HCT116 (cell line): Measurements from ENCODE around the gene TEX19. TPM values are rescaled to one million over a fixed set of nuclear protein-coding genes. Genes with fewer than 3 reads are reported as not detected.

Experiments
- ATAC-seq: fragments of 200-7000 bp; cut with Tn5 transposase; 2 replicates; pipeline ENCODE4 v1.9.1; 2020; ENCODE audit warnings: mild to moderate bottlenecking, moderate library complexity
- BruUV-seq: library from RNA; stranded (reverse); fragments of 400-500 nt; replicated peaks from 2 replicates; lab custom pipeline; 2021; lab: Mats Ljungman, UMichigan
- CTCF ChIA-PET: fragments of 300-600 bp; sonication (Branson Sonifier 250); formaldehyde crosslinking; loops from one replicate; lab custom pipeline; 2021; ENCODE audit warnings: antibody characterized with exemption; lab: Charles Lee
- POLR2A ChIA-PET: fragments of 300-600, 350-600 bp; sonication (Branson Sonifier 250); formaldehyde crosslinking; loops from one replicate; lab custom pipeline; 2021; ENCODE audit warnings: antibody characterized with exemption; lab: Charles Lee
- RAD21 ChIA-PET, 2 experiments: fragments of 300-600 bp; sonication (Branson Sonifier 250); formaldehyde crosslinking; loops; one replicate each; lab custom pipeline; 2023; ENCODE audit warnings: low total read pairs in 2 of 2; ENCODE audit not compliant: uncharacterized antibody in 2 of 2, unreplicated experiment in 2 of 2, low non-redundant PET in 1 of 2; lab: Charles Lee
- DNase-seq: peaks from one replicate; pipeline ENCODE4 v3.0.0-alpha.2; 2010; ENCODE audit warnings: low read depth, low spot score
- H2AFZ ChIP-seq: fragments of 200-600 bp; shearing (Covaris generic), sonication (generic); 2 replicates; pipeline ENCODE4 v1.6.1; 2017; ENCODE audit warnings: low read depth, mixed run types, mixed read lengths, antibody characterized with exemption, low read length; ENCODE audit not compliant: poor library complexity, severe bottlenecking
- H3K27ac ChIP-seq: 2 replicates; pipeline ENCODE4 v1.5.1; 2012; ENCODE audit warnings: low read depth, low read length
- H3K27me3 ChIP-seq: fragments of 200-600 bp; sonication (generic); 2 replicates; pipeline ENCODE4 v1.6.1; 2016; ENCODE audit warnings: mixed run types, low read length, mixed read lengths; ENCODE audit not compliant: insufficient read depth
- H3K36me3 ChIP-seq, 2 experiments: fragments of 200-500 bp in 1 of 2; fragments of 200-600 bp in 1 of 2; sonication (Bioruptor generic) in 1 of 2; sonication (generic) in 1 of 2; 2 replicates each; pipeline versions ENCODE4 v1.5.1 to v1.6.1; 2014 to 2016; ENCODE audit warnings: low read length in 2 of 2, inconsistent platforms in 1 of 2, mixed read lengths in 1 of 2, mixed run types in 1 of 2; ENCODE audit not compliant: insufficient read depth in 2 of 2, control insufficient read depth in 1 of 2
- H3K4me1 ChIP-seq, 2 experiments: fragments of 200-600 bp in 1 of 2; sonication (generic) in 1 of 2; 2 replicates each; pipeline versions ENCODE4 v1.5.1 to v1.6.1; 2012 to 2017; ENCODE audit warnings: low read length in 2 of 2, inconsistent platforms in 1 of 2, mild to moderate bottlenecking in 1 of 2, mixed read lengths in 1 of 2, mixed run types in 1 of 2, moderate library complexity in 1 of 2; ENCODE audit not compliant: insufficient read depth in 2 of 2, control insufficient read depth in 1 of 2
- H3K4me2 ChIP-seq: fragments of 200-600 bp; sonication (generic); 2 replicates; pipeline ENCODE4 v1.6.1; 2017; ENCODE audit warnings: mixed run types, low read length, mixed read lengths
- H3K4me3 ChIP-seq, 2 experiments: fragments of 200-600 bp in 1 of 2; sonication (generic) in 1 of 2; replicated peaks in 1 of 2; 2 replicates each; pipeline ENCODE4 v1.5.1; 2011 to 2016; ENCODE audit warnings: low read length in 2 of 2, control low read depth in 1 of 2, low read depth in 1 of 2, mild to moderate bottlenecking in 1 of 2, mixed read lengths in 1 of 2, mixed run types in 1 of 2
- H3K79me2 ChIP-seq: fragments of 200-600 bp; sonication (generic); 2 replicates; pipeline ENCODE4 v1.6.1; 2017; ENCODE audit warnings: mild to moderate bottlenecking, mixed run types, low read length, moderate library complexity, mixed read lengths; ENCODE audit not compliant: insufficient read depth
- H3K9ac ChIP-seq: fragments of 200-600 bp; sonication (generic); 2 replicates; pipeline ENCODE4 v1.6.1; 2016; ENCODE audit warnings: low read length, mixed read lengths
- H3K9me2 ChIP-seq: fragments of 200-600 bp; sonication (generic), shearing (Covaris generic); 2 replicates; pipeline ENCODE4 v1.6.1; 2017; ENCODE audit warnings: mixed run types, mild to moderate bottlenecking, moderate library complexity; ENCODE audit not compliant: insufficient read depth
- H3K9me3 ChIP-seq, 2 experiments: fragments of 200-500 bp in 1 of 2; fragments of 200-600 bp in 1 of 2; sonication (Bioruptor generic) in 1 of 2; sonication (generic) in 1 of 2; 2 replicates each; pipeline ENCODE4 v1.6.1; 2014 to 2017; ENCODE audit warnings: low read length in 2 of 2, mixed read lengths in 2 of 2, inconsistent platforms in 1 of 2, low read depth in 1 of 2, mild to moderate bottlenecking in 1 of 2, mixed run types in 1 of 2, moderate library complexity in 1 of 2; ENCODE audit not compliant: control insufficient read depth in 1 of 2, insufficient read depth in 1 of 2
- H4K20me1 ChIP-seq: fragments of 200-600 bp; sonication (generic), shearing (Covaris generic); 2 replicates; pipeline ENCODE4 v1.6.1; 2017; ENCODE audit warnings: mixed run types, mild to moderate bottlenecking, moderate library complexity; ENCODE audit not compliant: insufficient read depth
- CEBPB ChIP-seq: IDR thresholded peaks from 2 replicates; pipeline ENCODE4 v1.6.1; 2012; ENCODE audit warnings: low read depth
- EGR1 ChIP-seq: IDR thresholded peaks from 2 replicates; pipeline ENCODE4 v1.6.1; 2012; ENCODE audit warnings: low read depth
- ELF1 ChIP-seq: IDR thresholded peaks from 2 replicates; pipeline ENCODE4 v1.6.1; 2012; ENCODE audit warnings: low read depth, borderline replicate concordance
- EZH2 ChIP-seq: fragments of 200-600 bp; sonication (generic); IDR thresholded peaks from 2 replicates; pipeline ENCODE4 v1.6.1; 2017; ENCODE audit warnings: antibody characterized with exemption, mixed run types
- EZH2phosphoT487 ChIP-seq: fragments of 200-600 bp; IDR thresholded peaks from 2 replicates; pipeline ENCODE4 v1.6.1; 2018; ENCODE audit warnings: antibody characterized with exemption, borderline replicate concordance
- FOSL1 ChIP-seq: IDR thresholded peaks from 2 replicates; pipeline ENCODE4 v1.6.1; 2012; ENCODE audit warnings: low read depth
- JUND ChIP-seq: IDR thresholded peaks from 2 replicates; pipeline ENCODE4 v1.6.1; 2012
- RAD21 ChIP-seq: IDR thresholded peaks from 2 replicates; pipeline ENCODE4 v1.6.1; 2012; ENCODE audit warnings: low read depth, mild to moderate bottlenecking
- REST ChIP-seq: IDR thresholded peaks from 2 replicates; pipeline ENCODE4 v1.6.1; 2012; ENCODE audit warnings: low read depth
- SIN3A ChIP-seq: IDR thresholded peaks from 2 replicates; pipeline ENCODE4 v1.6.1; 2012; ENCODE audit warnings: low read depth
- SRF ChIP-seq: IDR thresholded peaks from 2 replicates; pipeline ENCODE4 v1.6.1; 2012; ENCODE audit warnings: low read depth
- TCF7L2 ChIP-seq: IDR thresholded peaks from 2 replicates; pipeline ENCODE4 v1.7.0; 2011; ENCODE audit warnings: borderline replicate concordance, inconsistent platforms; ENCODE audit not compliant: insufficient read depth, insufficient read length; ENCODE audit errors: extremely low read depth
- YY1 ChIP-seq: IDR thresholded peaks from 2 replicates; pipeline ENCODE4 v1.6.1; 2011; ENCODE audit warnings: low read length, low read depth, moderate library complexity, mild to moderate bottlenecking; ENCODE audit not compliant: insufficient replicate concordance; ENCODE audit errors: extremely low read depth
- ZFX ChIP-seq: fragments of 450-650 bp; IDR thresholded peaks from 2 replicates; pipeline ENCODE4 v1.6.1; 2017
- ZNF274 ChIP-seq: fragments of 200-500 bp; sonication (Bioruptor generic); IDR thresholded peaks from 2 replicates; pipeline ENCODE4 v1.6.1; 2014; ENCODE audit warnings: mild to moderate bottlenecking, low read depth, low read length, inconsistent platforms
- intact Hi-C: fragments of 100-400 bp; cut with micrococcal nuclease; formaldehyde crosslinking; loops from 2 replicates; pipeline ENCODE4 v1.10.0; 2022
- total RNA-seq: library from RNA; stranded (reverse); gene quantifications from one replicate; pipeline ENCODE4 v1.2.1, GENCODE V29; 2021; ENCODE audit not compliant: unreplicated experiment
- TF ChIP-seq, protein P1 (sequence below): IDR thresholded peaks from 2 replicates; pipeline ENCODE4 v1.6.1; 2012
- TF ChIP-seq, protein P2 (sequence below): IDR thresholded peaks from 2 replicates; pipeline ENCODE4 v1.6.1; 2012
- TF ChIP-seq, protein P3 (sequence below): IDR thresholded peaks from 2 replicates; pipeline ENCODE4 v1.6.1; 2011; ENCODE audit warnings: mild to moderate bottlenecking, low read length, moderate library complexity; ENCODE audit not compliant: insufficient replicate concordance; ENCODE audit errors: extremely low read depth

Gene TEX19
- total RNA-seq, 1 experiment from 2014 or later = 2.1 TPM

DNA sequence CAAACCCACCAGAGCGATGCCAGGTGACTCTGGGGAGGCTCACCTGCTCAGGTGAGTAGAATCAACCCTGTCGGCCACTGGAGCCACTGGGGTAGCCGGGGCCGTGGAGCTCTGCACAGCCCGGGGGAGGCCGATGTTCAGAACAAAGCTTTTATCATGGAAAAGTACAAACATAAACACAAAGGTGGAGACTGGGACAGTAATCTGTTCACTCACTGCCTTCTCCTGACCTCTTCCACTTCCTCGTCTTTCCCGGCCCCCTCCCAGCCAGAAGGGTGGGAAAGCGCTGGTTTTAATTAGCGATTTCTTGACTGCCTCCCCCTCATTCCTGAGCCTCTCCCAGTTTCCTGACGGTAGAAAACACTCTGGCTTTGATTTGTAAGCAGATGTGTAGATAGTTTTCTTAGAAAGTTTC lies 9.8 kb upstream of the TEX19 start:
- ATAC-seq (no peak), DNase-seq (no peak)
- CTCF ChIA-PET = interaction anchor here (0.7 to 0.9 kb wide), 3 partner anchors 10 to 319 kb away, joined by 3 read pairs; no protein-coding TSS in a partner anchor
- Histone ChIP-seq H3K4me2 (no peak overlapping the region), H3K9me2 (no peaks in the 10 kb centered on the region), H3K27me3 (no peaks in the 10 kb centered on the region), H3K79me2 (no peaks in the 10 kb centered on the region), H4K20me1 (no peaks in the 10 kb centered on the region), H3K4me1 (peaks cover 0 to 14% of the 10 kb centered on the region in 2 experiments; a peak in 3 of 4 replicates), H3K4me3 (no peak overlapping the region), H3K36me3 (no peaks in the 10 kb centered on the region), H3K9ac (no peak overlapping the region), H2AFZ (no peak overlapping the region), H3K9me3 (no peaks in the 10 kb centered on the region), H3K27ac (no peak overlapping the region)
- RAD21 ChIA-PET = no interaction called here
- BruUV-seq = no TSS peak
- intact Hi-C loops = no loop called here
- POLR2A ChIA-PET = interaction anchor here (1.2 kb wide), 1 partner anchor 19 kb away, joined by 3 read pairs; no protein-coding TSS in a partner anchor
- no peak for TF ChIP-seq ELF1
- TF ChIP-seq RAD21 = no peak
- no peak for TF ChIP-seq REST
- no peak for TF ChIP-seq EZH2phosphoT487
- TF ChIP-seq FOSL1 = no peak
- no peak for TF ChIP-seq YY1
- no peak for TF ChIP-seq JUND
- TF ChIP-seq EZH2 = no peak
- TF ChIP-seq ZFX = no peak
- TF ChIP-seq, protein P1, sequence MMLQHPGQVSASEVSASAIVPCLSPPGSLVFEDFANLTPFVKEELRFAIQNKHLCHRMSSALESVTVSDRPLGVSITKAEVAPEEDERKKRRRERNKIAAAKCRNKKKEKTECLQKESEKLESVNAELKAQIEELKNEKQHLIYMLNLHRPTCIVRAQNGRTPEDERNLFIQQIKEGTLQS = no peak
- no peak for TF ChIP-seq SRF
- TF ChIP-seq, protein P2, sequence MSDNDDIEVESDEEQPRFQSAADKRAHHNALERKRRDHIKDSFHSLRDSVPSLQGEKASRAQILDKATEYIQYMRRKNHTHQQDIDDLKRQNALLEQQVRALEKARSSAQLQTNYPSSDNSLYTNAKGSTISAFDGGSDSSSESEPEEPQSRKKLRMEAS = no peak
- no peak for TF ChIP-seq ZNF274
- TF ChIP-seq CEBPB = no peak
- TF ChIP-seq TCF7L2 = no peak
- no peak for TF ChIP-seq SIN3A
- TF ChIP-seq, protein P3, sequence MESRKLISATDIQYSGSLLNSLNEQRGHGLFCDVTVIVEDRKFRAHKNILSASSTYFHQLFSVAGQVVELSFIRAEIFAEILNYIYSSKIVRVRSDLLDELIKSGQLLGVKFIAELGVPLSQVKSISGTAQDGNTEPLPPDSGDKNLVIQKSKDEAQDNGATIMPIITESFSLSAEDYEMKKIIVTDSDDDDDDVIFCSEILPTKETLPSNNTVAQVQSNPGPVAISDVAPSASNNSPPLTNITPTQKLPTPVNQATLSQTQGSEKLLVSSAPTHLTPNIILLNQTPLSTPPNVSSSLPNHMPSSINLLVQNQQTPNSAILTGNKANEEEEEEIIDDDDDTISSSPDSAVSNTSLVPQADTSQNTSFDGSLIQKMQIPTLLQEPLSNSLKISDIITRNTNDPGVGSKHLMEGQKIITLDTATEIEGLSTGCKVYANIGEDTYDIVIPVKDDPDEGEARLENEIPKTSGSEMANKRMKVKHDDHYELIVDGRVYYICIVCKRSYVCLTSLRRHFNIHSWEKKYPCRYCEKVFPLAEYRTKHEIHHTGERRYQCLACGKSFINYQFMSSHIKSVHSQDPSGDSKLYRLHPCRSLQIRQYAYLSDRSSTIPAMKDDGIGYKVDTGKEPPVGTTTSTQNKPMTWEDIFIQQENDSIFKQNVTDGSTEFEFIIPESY = no peak
- TF ChIP-seq EGR1 = no peak
